HL-60 (cell line): Measurements from ENCODE around the gene ALAD.

Experiments used
- DNase-seq, 2 experiments: peaks; one replicate each; pipeline ENCODE4 v3.0.0-alpha.2; 2010 to 2020; ENCODE audit warnings: low read depth in 1 of 2, low spot score in 1 of 2
- H3K27ac ChIP-seq: fragments of 250-450 bp; sonication (Bioruptor Pico); replicated peaks from 2 replicates; pipeline ENCODE4 v1.5.1; 2020; ENCODE audit warnings: mild to moderate bottlenecking, moderate library complexity
- H3K27me3 ChIP-seq: fragments of 250-450 bp; sonication (Bioruptor Pico); 2 replicates; pipeline ENCODE4 v1.5.1; 2021; ENCODE audit warnings: mild to moderate bottlenecking, moderate library complexity; ENCODE audit not compliant: insufficient read depth, poor library complexity, severe bottlenecking
- H3K4me3 ChIP-seq: replicated peaks from 2 replicates; pipeline ENCODE4 v1.5.1; 2011; ENCODE audit warnings: mild to moderate bottlenecking, control low read depth, low read length; ENCODE audit not compliant: insufficient read depth
- GABPA ChIP-seq: IDR thresholded peaks from 2 replicates; pipeline ENCODE4 v1.6.1; 2012; ENCODE audit warnings: low read depth
- POLR2AphosphoS5 ChIP-seq: IDR thresholded peaks from 2 replicates; pipeline ENCODE4 v1.6.1; 2012; ENCODE audit warnings: low read depth
- SPI1 ChIP-seq: IDR thresholded peaks from 2 replicates; pipeline ENCODE4 v1.6.1; 2012; ENCODE audit warnings: low read depth, mild to moderate bottlenecking, borderline replicate concordance
- TF ChIP-seq, protein P1 (sequence below): IDR thresholded peaks from one replicate; pipeline ENCODE4 v1.5.1; 2011; ENCODE audit warnings: low read length, control low read depth, inconsistent platforms; ENCODE audit not compliant: insufficient read depth
- TF ChIP-seq, protein P2 (sequence below): IDR thresholded peaks from 2 replicates; pipeline ENCODE4 v1.6.1; 2012; ENCODE audit warnings: low read depth; ENCODE audit not compliant: insufficient replicate concordance

Gene ALAD

DNA sequence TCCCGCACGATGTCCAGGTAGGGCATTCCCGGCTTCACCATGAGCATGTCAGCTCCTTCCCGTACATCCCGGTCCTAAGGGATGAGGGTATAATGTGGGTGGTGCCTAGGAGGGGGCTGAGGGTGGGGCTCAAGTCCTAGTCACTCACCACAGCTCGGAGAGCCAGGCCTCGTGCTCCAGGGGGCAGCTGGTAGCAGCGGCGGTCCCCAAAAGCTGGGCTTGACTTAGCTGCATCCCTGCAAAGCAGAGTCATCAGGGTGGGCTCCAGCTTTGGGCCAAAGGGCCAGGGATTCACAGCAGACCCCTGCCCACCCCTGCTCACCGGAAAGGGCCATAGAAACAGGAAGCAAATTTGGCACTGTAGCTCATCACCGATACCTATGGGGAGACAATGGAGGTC, 11.6 kb downstream of the ALAD start:
- DNase-seq: no peak
- TF ChIP-seq SPI1: no peak
- TF ChIP-seq, protein P1, sequence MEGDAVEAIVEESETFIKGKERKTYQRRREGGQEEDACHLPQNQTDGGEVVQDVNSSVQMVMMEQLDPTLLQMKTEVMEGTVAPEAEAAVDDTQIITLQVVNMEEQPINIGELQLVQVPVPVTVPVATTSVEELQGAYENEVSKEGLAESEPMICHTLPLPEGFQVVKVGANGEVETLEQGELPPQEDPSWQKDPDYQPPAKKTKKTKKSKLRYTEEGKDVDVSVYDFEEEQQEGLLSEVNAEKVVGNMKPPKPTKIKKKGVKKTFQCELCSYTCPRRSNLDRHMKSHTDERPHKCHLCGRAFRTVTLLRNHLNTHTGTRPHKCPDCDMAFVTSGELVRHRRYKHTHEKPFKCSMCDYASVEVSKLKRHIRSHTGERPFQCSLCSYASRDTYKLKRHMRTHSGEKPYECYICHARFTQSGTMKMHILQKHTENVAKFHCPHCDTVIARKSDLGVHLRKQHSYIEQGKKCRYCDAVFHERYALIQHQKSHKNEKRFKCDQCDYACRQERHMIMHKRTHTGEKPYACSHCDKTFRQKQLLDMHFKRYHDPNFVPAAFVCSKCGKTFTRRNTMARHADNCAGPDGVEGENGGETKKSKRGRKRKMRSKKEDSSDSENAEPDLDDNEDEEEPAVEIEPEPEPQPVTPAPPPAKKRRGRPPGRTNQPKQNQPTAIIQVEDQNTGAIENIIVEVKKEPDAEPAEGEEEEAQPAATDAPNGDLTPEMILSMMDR: no peak
- no peak for TF ChIP-seq GABPA
- no peak for TF ChIP-seq POLR2AphosphoS5
- TF ChIP-seq, protein P2, sequence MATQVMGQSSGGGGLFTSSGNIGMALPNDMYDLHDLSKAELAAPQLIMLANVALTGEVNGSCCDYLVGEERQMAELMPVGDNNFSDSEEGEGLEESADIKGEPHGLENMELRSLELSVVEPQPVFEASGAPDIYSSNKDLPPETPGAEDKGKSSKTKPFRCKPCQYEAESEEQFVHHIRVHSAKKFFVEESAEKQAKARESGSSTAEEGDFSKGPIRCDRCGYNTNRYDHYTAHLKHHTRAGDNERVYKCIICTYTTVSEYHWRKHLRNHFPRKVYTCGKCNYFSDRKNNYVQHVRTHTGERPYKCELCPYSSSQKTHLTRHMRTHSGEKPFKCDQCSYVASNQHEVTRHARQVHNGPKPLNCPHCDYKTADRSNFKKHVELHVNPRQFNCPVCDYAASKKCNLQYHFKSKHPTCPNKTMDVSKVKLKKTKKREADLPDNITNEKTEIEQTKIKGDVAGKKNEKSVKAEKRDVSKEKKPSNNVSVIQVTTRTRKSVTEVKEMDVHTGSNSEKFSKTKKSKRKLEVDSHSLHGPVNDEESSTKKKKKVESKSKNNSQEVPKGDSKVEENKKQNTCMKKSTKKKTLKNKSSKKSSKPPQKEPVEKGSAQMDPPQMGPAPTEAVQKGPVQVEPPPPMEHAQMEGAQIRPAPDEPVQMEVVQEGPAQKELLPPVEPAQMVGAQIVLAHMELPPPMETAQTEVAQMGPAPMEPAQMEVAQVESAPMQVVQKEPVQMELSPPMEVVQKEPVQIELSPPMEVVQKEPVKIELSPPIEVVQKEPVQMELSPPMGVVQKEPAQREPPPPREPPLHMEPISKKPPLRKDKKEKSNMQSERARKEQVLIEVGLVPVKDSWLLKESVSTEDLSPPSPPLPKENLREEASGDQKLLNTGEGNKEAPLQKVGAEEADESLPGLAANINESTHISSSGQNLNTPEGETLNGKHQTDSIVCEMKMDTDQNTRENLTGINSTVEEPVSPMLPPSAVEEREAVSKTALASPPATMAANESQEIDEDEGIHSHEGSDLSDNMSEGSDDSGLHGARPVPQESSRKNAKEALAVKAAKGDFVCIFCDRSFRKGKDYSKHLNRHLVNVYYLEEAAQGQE: no peak
- H3K27ac ChIP-seq: no peak overlapping the region

DNA sequence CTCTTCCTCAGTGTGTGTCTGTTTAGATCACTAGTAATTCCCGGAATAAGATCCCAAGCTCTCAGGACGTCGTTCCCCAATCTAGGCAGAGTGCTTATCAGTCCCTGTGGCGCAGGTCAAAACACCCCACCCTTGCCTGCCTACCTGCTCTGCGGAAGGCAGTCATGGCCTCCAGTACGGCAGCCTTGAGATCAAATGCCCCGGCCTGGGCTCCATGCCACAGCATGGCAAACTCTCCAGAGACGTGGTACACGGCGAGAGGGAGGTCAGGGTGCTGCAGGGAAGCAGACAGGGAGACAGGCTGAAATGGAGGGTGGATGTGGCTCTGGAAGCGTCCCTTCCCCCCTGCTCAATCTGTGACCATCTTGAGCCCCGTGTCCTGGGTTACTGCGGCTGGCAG, 12.3 kb downstream of the ALAD start:
- no peak overlapping the region for H3K27ac ChIP-seq
- no peaks in the 10 kb centered on the region for H3K27me3 ChIP-seq
- TF ChIP-seq, protein P2: no peak
- TF ChIP-seq POLR2AphosphoS5 (no peak), GABPA (no peak)
- no peak for DNase-seq
- no peak overlapping the region for H3K4me3 ChIP-seq

More for the DNA sequence above, 11.6 kb downstream of the ALAD start:
- Histone ChIP-seq H3K27me3 (no peaks in the 10 kb centered on the region), H3K4me3 (no peak overlapping the region)

DNA sequence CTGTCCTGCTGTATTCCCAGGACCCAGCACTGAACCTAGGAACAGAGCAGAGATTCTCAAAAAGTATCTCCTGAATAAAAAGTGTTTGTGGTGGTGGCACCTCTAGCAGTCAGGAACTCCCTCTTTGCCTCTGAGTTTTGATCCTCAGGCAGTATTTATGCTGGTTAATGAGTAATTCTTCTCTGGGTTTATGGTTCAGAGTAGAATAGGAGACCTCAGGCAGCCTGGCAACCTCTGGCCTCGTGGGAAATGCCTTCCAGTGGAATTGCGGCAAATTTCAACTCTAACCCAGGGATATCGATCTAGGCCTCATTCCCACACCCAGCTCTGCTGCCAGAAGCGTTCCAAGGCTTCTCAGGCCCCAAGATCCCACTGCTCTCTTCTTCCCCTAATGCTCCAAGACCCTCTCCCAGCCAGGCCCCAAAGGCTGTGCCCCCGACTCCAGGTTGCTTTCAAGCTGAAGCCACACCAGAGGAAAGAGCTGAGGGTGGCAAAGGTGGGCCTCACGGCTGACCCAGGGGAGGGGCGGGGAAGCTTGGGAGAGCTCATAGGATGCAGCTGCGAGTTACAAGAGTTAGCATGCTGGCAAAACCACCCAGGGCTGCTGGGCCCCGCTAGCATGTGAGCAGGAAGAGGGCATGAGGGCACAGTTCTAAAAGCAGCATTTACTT, 13.4 kb downstream of the ALAD start:
- H3K27ac ChIP-seq: no peak overlapping the region
- no peak overlapping the region for H3K4me3 ChIP-seq
- TF ChIP-seq POLR2AphosphoS5: no peak
- no peak for TF ChIP-seq SPI1
- TF ChIP-seq GABPA: no peak
- TF ChIP-seq, protein P2: no peak
- TF ChIP-seq, protein P1: no peak
- H3K27me3 ChIP-seq: no peaks in the 10 kb centered on the region
- DNase-seq: no peak
